Measurements from ENCODE around the gene NUP214.
"Not testable (repeated sequence)": the region's sequence is repeated elsewhere in the genome, so short reads cannot be mapped to it uniquely, and the experiment has no call there.

The NUP214 gene

GRCh38 chr9:131257266-131258025 lies 132.1 kb downstream of the NUP214 start:
- in situ Hi-C loops (cut with HindIII; ENCODE audit: low sequenced_read_pairs): no loop called here

DNA sequence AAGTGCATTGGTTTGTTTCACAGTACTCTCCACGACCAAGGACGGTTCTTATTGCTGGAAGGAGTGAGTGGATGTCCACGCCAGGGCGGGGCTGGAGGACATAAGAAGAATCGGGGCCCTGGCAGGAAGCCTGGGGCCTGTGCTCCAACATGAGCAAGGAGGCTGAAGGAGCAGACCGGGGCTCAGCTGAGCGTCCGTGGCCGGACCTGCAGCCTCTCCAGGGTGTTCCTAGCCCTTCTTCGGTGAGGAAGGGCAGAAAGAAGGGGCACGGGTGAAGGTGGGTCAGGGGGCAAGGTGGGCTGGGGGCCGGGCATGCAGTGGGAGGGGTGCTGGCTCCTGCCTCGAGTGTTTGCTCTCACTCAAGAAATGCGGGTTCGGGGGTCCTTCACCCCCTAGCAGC lies 132.8 kb downstream of the NUP214 start:
- in situ Hi-C loops (cut with HindIII; ENCODE audit: low sequenced_read_pairs): no loop called here

DNA sequence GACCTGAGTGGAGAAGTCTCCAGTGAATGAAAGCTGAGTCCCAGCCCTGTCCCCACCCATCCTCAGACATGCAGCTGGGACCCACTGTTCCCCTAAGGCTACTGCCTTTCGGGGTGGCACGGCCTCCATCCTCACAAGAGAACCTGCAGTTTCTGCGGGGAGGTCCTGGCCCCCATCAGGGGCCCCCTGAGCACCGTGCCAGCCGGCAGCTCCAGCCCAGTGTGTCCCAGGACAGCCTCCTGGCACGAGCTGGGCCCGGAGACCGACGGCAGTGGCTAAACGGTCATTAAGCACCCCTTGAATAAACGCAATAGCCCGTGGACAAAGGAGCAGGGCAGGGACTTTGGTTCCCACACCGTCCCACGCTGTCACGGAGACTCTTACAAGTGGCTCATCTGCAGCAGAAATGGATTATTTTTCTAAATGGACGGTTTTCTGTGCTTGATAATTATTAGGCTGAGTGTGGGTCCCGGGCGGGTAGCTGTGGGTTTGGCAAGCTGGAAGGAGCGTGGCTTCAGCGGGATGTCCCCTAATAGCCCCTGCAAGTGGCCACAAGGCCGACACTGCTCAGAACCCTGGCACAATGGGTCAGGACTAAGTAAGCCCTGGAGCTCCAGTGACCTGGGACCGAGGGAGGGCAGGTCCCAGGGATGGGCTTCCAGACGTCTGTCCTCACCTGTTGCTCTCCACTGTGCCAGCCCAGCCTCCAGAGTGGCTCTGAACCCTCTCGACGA lies 133.5 kb downstream of the NUP214 start:
- in situ Hi-C loops (cut with HindIII; ENCODE audit: low sequenced_read_pairs): no loop called here

DNA sequence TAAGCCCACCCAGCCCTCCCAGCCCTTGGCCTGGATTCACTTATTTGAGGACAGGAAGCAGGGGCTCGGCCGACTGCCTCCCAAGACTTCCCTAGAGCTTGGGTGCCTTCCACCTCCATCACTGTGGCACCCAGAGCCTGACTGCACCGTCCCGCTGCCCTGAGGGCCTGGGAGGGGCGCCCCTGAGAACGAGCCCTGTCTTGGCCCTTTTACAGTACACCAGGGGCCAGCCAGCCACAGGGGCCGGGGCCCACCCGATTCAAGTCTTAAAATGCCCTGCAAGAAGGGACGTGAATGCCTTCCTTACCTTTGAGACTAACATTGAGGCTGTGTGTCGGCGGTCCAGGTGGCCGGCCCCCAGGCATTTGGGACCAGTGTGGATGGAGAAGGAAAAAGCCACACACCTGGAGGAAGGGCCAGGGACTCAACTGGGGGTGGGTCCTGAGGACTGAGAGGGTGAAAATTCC lies 134.1 kb downstream of the NUP214 start:
- in situ Hi-C loops (cut with HindIII; ENCODE audit: low sequenced_read_pairs): no loop called here

DNA sequence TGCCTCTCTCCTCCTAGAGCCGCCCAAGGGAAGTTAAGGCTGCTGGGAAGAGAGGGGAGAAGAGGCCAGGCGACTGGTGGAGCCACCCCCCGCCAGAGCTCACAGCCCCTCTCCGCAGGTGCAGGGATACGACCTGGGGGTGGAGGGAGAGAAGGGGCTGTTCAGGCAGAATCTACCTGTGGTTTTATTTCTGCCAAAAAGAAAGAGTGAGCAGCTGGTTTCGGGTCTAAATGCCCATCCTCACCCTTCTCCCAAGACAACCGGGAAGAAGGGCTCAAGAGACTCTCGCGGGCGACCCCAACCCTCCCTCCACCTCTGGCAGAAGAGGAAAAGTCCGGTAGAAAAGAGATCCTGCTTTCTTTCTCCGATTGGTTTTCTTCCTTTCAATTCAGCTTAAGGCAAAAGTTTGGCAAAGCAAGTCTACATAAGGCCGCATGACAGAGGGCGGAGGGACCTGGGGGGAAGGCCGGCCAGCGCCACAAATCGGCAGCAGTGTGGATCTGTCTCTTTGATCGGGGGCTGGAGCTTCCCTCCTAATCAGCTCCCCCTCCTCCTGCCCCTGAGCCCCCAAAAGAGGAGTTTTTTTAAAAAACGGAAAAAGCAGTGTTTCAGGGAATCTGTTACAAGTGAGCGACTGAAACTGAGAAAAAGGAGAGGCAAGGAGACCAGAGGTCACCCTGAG lies 134.7 kb downstream of the NUP214 start:
- in situ Hi-C loops (cut with HindIII; ENCODE audit: low sequenced_read_pairs): no loop called here

DNA sequence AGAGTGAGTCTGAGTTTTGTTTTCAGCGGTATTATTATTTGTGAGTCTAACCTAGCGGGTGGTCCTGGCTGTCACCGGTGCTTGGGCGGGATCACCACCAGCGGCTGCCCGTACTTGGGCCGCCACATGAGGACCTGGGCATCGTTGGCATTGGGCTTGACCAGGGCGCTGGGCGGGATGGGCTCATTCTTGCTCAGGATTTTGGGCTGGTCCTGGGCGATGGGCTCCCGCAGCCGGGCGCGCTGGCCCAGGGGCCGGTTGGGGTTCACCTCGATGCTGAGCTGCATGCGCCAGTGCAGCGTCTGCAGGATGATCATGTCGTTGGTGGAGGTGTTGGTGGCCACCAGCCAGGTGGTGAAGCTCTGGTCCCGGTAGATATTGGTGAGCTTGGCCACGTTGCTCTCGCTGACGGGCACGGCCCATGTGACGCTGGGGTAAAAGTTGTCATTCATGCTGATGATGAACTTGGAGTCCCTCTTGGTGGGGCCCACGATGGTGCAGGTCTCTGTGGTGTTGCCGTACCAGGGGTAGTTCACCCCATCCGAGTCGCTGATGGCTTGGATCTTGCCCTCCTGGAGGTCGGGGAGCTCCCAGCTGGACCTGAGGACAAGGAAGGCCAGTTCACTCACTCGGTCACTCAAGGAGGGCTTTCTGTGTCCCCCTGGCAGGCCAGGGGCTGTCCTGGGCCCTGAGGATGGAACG lies 135.5 kb downstream of the NUP214 start:
- in situ Hi-C loops (cut with HindIII; ENCODE audit: low sequenced_read_pairs): no loop called here

DNA sequence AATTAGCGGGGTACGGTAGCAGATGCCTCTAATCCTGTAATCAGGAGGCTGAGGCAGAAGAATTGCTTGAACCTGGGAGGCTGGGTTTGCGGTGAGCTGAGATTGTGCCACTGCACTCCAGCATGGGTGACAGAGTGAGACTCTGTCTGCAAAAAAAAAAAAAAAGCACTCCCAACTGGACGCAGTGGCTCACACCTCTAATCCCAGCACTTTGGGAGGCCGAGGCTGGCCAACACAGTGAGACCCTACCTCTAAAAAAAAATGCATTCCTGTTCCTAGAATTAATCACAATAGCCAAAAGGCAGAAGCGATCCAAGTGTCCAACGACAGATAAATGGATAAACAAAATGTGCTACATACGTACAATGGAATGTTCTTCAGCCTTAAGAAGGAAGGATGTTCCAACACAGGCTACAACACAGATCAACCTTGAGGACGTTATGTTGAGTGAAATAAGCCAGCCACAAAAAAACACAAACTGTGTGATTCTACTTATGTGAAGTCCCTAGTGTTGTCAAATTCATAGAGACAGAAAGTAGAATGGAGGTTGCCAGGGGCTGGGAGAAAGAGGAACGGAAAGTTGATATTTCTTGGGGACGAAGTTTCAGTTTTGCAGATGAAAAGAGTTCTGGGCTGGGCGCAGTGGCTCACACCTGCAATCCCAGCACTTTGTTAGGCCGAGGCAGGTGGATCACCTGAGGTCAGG lies 137.1 kb downstream of the NUP214 start:
- in situ Hi-C loops (cut with HindIII; ENCODE audit: low sequenced_read_pairs): no loop called here

- in situ Hi-C loops (cut with HindIII; ENCODE audit: low sequenced_read_pairs): not testable (repeated sequence)
These were observed 137.6 kb downstream of the NUP214 start for GRCh38 chr9:131263033-131263343.

GRCh38 chr9:131263701-131264100 lies 138.3 kb downstream of the NUP214 start:
- in situ Hi-C loops (cut with HindIII; ENCODE audit: low sequenced_read_pairs): no loop called here

DNA sequence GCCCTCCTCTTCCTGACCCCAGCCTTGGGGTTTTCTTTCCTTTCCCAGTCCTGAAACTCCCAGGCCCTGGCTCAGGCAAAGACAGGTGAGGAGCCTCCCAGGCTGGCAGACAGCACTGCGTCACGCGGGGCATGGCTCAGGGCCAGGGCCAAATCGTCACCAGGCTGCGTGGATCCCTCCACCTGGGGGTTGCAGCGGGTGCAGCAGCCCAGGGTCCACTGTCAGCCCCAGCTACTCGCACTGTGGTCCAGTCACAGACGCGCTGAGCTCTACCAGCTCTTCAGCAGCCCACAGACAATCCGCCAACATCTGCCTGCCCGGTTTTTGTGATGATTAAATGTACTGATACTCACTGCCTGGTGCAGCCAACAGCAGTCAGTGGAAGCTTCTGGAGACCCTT lies 138.8 kb downstream of the NUP214 start:
- in situ Hi-C loops (cut with HindIII; ENCODE audit: low sequenced_read_pairs): no loop called here

DNA sequence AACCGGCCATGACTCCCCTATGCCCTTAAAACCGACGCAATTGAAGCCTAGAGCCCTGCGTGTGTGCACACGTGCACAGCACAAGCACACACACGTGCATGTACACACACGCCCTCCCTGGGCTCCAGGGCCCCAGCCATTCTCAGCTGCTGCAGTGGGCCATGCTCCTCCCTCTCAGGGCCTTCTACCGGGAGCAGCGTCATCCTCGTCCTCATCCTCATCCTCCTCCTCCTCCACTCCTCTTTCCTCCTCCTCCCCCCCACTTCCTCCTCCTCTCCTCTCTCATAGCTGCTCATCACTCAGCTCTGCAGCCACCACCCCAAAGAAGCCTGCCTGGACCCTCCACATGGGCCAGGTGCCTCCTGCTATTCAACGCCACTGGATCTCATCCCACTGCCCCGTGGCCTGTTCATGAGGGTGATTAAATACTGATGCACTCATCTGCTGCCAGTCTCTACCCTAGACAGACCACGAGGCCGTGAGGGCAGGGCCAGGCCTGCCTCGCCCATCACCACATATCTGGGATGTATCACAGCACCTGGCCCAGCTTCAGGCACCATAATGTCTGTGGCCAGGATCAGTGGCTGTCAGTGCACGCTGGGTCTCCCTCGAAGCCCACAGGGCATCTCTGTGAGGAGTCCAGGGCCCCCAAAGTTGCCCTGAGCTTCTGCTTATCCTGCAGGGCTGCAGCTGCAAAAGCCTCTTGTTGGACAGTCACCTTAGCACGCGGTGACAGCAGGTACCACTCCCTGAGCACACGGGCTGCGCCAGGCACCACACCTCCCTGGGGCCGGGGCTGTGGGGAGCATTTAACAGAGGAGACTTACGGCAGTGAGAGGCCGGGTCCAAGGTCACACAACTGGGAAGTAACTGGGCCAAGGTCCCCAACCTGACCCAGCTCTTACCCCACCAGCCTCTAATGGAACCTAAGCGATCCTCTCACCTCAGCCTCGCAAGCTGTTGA lies 141.2 kb downstream of the NUP214 start:
- in situ Hi-C loops (cut with HindIII; ENCODE audit: low sequenced_read_pairs): no loop called here

DNA sequence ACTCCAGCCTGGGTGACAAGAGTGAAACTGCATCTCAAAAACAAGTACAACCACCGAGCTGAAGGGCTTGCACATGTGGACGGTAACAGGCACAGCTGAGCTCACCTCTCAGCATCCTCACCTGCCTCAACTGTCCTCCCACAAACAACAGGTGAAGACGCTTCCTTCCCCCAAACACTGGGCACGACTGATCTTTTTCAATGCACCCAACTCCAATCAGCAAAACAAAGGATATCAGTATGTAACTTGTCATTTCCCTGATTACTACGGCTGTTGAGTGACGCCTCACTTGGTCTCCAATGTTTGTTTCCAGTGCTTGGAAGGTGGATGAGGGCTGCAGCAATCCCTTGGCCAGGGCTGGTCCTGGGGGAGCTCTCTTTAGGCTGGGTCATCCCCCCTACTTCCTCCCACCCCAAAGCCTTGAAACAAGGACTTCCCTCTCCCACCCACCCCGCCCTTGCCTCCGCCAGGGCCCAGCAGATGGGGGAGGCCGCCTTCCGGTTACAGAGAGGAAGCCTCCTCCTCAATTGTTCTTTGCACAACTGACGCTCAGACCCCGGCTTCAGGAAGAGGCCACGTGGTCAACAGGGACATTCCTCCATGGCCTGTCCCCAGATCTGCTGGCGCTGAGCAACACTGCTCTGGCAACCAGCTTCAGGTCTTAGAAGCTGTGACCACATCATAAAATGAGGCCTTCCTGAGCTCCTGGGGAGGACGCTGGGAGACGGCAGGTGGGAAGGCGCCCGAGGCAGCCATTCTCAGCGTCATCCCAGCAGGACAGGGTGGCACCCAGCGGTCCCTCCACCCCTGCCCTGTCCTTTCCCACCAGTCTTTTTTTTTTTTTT lies 145.0 kb downstream of the NUP214 start:
- in situ Hi-C loops (cut with HindIII; ENCODE audit: low sequenced_read_pairs): no loop called here

- in situ Hi-C loops (cut with HindIII; ENCODE audit: low sequenced_read_pairs): not testable (repeated sequence)
These were observed 145.6 kb downstream of the NUP214 start for GRCh38 chr9:131271016-131271273.

DNA sequence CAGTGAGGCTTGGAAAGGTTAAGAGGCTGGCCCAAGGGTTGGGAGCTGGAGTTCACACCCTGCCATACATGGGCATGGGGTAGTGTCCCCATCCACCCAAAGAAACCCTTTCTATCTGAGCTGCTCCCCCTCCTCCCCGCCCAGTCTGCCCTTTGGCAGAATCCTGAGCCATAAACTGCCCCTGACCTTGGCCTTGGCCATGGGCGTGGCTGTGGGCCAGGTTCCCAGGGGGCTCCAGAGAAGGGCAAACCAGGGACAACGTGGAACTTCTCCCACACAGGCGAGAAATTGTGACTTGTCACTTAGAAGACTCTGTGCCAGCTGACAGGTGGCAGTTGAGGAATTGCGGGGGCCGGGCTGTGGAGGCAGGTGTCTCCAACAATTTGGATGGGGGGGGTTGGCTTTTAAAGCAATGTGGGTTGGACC lies 146.1 kb downstream of the NUP214 start:
- in situ Hi-C loops (cut with HindIII; ENCODE audit: low sequenced_read_pairs): no loop called here

- in situ Hi-C loops (cut with HindIII; ENCODE audit: low sequenced_read_pairs): no loop called here
These were observed 146.8 kb downstream of the NUP214 start for GRCh38 chr9:131272212-131272611.

DNA sequence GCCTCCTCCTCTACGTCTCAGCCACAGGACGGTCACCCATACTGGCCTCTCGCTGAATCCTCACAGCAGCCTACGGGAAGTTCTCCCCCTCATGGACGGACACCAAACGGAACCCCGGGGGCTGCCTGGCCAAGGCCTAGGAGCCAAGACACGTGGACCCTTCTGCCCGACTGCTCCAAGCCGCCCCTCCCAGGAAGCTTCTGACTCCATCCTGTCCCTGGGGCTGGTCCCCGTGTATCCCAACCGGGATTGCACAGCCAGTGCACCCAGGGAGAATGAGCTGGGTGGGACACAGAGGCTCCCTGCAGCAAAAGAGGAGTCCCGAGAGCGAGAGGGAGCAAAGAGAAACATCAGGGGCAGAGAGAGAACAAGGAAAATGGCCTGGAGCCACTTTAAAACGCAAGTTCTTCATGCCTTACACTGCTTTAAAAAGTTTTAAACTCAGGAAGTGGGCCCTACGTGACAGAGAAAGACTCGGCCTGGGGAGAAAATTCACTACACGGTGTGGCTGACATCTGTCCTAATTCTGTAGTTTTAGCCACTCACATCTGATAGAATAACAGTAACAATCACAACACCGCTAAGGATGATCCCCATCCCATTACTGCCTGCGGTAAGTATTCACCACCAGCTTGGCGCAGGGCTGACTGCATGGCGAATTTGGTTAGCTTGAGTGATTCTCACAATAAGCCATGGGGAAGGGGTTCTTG lies 147.9 kb downstream of the NUP214 start:
- in situ Hi-C loops (cut with HindIII; ENCODE audit: low sequenced_read_pairs): no loop called here

DNA sequence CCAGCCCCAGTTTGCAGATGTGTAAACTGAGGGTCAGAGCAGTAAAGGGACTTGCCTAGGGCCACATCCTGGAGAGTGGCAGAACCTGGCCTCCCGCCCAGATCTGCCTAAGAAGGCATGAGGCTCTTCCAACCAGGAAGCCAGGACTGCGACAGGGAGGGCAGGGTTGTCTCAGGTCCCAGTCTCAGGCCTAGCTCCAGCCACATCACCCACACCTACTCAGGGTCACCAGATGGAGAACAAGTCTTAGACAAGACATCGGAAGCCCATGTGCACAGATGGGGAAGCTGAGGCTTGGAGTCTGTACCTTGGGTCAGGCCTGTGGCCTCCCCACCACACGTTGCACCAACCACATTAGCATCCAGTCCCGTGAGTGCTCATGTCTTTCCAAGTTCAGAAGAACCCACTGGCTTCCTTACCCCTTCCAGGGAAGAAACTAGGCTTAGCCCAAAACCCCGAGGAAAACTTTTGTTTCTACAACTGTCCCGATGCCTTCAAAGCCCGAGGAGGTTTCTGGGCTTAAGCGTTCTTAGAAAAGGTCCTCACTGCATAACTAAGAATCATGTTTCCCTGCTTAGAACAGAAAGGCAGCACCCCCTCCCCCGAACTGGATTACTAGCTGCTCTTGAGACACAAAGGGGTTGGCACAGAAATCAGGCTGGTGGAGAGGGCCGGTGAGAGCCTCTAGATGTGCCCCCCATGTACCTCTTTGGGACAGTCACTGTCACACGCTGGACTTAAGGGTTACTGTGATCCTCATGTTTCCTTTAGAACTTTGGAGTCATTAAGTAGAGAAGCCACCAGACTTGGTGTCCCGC lies 148.7 kb downstream of the NUP214 start:
- in situ Hi-C loops (cut with HindIII; ENCODE audit: low sequenced_read_pairs): no loop called here

All from DLD1 (cell line).